ENCODE measurements around the gene SLC25A42.
"Not testable (repeated sequence)": the region's sequence is repeated elsewhere in the genome, so short reads cannot be mapped to it uniquely, and the experiment has no call there.

SLC25A42 gene

DNA sequence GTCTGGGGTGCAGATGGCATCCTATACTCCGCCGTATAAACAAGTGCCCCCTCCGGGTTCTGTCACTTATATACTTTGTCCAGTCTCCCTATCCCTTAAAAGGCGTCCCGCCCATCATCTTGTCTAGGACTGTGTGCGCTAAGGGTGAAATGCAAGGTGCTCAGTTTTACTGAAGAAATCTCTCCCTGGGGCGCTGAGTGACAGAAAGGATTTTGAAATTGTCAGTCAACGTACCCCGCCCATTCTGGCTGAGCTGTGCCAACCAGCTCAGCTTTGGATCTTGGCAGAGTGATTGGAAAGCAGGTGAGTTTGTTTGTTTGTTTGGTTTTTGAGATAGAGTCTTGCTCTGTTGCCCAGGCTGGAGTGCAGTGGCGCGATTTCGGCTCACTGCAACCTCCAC is 78.6 kb downstream of the SLC25A42 start:
- peak in 1 of 2 experiments; percentile 15 for DNase-seq (ENCODE audit: low read depth in 1 of 2, low spot score in 1 of 2)
- in situ Hi-C loops (cut with HindIII; ENCODE audit: low pct_unique_long_range_greater_than_20kb, low sequenced_read_pairs) = no loop called here
- no peak for TF ChIP-seq JUND (IDR thresholded peaks at IDR 0.05; ENCODE audit: low read depth)

DNA sequence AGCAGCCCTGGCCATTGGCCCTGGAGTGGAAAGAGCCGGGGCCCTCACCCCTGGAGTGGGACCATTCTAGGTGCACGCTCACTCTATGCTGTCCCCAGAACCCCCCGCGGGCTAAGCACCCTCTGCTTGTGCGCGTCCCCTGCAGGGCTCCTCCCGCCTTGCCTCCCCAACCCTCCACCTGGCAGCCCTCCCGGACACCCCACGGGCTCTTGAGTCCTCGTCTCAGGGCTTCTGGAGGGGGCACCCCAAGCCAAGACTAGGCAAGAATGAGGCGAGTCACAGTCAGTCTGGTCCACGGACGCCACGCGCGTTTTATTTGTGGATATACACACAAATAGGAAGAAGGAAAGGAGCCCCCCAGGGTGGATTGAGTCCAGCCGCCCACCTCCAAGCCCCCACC is 81.5 kb downstream of the SLC25A42 start:
- TF ChIP-seq JUND (IDR thresholded peaks at IDR 0.05; ENCODE audit: low read depth) = no peak
- no peak for DNase-seq (ENCODE audit: low read depth in 1 of 2, low spot score in 1 of 2)
- in situ Hi-C loops (cut with HindIII; ENCODE audit: low pct_unique_long_range_greater_than_20kb, low sequenced_read_pairs) = no loop called here

DNA sequence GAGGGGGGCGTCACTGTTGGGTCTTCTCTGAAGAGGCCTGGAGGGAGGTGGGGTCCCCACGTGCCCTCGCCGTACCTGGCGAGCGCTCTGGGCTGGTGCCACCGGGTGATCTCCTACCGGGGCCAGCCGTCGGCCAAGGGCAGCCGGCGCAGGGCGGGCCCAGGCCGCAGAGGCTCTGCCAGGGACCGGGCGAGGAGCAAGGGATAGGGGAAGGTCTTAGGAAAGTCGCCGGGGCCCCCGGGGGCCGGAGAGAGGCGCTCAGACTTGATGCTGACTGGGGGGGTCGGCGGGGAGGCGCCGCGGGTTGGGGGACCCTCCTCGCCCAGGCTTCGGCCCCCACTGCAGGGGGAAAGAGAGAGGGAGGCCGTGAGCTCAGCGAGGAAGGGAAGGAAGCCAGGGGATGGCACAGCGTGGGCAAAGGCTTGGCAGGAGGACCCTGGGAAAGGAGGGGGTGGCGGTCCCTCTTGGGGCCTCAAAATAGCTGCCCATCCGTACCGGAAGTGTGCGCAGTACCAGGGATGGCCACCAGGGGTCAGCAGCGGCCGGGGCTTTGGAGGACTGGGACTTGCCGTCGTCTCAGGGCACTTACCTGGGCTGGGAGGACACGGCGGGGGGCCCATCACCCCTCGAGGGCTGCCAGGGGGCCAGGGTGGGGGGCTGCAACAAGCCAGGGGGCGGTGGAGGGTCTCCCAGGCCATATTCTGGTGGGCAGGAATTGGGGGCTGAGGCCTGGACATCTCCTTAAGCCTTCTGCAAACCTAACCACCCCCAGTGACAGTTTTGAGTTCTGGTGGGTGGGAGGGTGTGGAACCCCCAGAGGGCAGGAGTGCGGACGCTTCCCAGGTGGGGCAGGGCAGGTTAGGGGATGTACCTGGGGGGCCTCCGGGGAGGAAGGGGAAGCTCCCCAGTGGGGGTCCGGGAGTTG is 82.2 kb downstream of the SLC25A42 start:
- in situ Hi-C loops (cut with HindIII; ENCODE audit: low pct_unique_long_range_greater_than_20kb, low sequenced_read_pairs) = no loop called here
- peak; percentile 64 to 71 for DNase-seq (ENCODE audit: low read depth in 1 of 2, low spot score in 1 of 2)
- no peak for TF ChIP-seq JUND (IDR thresholded peaks at IDR 0.05; ENCODE audit: low read depth)

DNA sequence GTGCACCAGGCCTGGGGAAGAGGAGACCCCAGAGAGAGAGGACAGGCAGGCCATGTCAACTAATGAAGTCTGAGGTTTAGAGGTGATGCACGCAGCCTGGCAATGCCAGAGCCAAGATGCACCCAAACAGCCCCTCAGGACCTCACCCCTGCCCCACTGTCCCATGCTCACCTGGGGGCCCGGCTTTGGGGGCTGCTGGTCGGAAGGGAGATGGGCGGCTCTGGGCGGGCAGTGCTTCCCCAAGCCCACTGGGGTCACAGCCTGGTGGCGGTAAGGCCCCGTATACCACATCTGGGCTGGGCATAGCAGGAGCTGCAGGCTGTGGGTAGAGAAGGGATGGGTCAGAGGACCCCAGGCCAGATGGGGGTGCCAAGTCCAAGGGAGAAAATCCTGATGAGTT is 83.1 kb downstream of the SLC25A42 start:
- in situ Hi-C loops (cut with HindIII; ENCODE audit: low pct_unique_long_range_greater_than_20kb, low sequenced_read_pairs) = no loop called here
- DNase-seq (ENCODE audit: low read depth in 1 of 2, low spot score in 1 of 2) = no peak
- no peak for TF ChIP-seq JUND (IDR thresholded peaks at IDR 0.05; ENCODE audit: low read depth)

DNA sequence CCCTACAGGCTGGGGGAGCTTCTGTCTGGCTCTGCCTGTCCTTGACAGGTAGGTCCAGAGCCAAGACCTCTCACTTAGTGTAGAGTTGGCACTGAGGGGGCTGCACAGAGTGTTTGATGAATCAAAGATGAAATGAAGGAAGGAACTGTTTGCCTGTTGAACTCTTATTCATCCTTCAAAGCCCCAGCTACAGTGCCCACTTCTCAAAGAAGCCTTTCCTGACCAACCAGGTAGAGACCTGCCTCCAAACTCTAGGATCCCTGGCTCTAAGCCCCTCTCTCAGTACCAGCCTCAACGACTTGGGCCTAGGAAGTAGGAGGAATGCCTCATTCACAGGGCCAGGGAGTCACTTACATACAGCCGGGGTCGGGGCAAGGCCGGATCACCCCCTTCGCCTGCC is 83.5 kb downstream of the SLC25A42 start:
- in situ Hi-C loops (cut with HindIII; ENCODE audit: low pct_unique_long_range_greater_than_20kb, low sequenced_read_pairs) = no loop called here
- TF ChIP-seq JUND (IDR thresholded peaks at IDR 0.05; ENCODE audit: low read depth) = no peak
- no peak for DNase-seq (ENCODE audit: low read depth in 1 of 2, low spot score in 1 of 2)

DNA sequence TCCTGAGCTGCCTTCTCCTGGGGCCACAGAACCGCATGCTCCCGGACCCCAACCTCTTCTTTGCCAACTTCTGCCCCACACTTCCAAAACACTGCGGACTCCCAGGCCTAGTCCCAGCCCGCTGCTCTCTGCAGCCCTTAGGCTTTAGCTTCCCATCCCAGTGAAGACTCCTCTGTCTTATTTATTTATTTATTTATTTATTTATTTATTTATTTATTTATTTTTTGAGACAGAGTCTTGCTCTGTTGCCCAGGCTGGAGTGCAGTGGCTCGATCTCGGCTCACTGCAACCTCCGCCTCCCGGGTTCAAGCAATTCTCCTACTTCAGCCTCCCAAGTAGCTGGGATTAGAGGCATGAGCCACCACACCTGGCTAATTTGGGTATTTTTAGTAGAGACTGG is 84.7 kb downstream of the SLC25A42 start:
- DNase-seq (ENCODE audit: low read depth in 1 of 2, low spot score in 1 of 2); in situ Hi-C loops (cut with HindIII; ENCODE audit: low pct_unique_long_range_greater_than_20kb, low sequenced_read_pairs): not testable (repeated sequence)

DNA sequence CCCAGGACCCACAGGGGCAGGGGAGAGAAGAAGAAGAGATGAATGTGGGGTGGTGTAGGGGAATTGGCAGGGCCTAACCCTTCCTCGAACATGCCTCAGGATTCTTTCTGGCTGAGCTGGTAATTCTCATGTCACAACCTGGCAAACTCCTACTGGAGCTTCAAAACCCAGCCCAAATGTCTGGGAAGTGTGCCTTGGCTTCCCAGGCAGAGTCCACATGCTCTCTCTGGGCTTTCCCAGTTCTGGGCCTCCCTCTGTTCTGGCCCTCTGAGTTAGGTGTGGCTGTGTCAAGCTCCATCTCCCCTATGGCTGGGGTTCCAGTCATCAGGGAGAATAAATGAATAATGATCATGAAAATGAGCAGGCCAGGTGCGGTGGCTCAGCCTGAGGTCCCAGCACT is 85.6 kb downstream of the SLC25A42 start:
- in situ Hi-C loops (cut with HindIII; ENCODE audit: low pct_unique_long_range_greater_than_20kb, low sequenced_read_pairs) = no loop called here
- TF ChIP-seq JUND (IDR thresholded peaks at IDR 0.05; ENCODE audit: low read depth) = no peak
- no peak for DNase-seq (ENCODE audit: low read depth in 1 of 2, low spot score in 1 of 2)

DNA sequence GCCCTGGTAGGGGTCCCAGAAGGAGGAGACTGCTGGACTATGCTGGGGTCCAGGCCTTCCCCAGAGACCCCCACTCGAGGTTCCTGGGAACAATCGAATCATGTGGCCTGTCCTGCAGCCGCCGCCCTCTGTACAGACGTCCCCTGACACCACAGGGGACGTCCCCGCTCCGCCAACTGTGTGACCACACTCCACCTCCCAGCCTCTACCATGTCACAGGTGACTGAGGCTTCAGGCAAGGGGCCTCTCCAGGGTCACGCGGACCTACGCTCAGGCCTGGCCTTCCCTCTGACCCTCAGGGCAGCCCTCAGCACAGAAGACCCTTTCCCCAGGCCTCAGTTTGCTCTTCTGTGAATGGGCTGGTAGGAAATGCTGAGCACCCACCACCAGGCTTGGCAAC is 87.6 kb downstream of the SLC25A42 start:
- DNase-seq (ENCODE audit: low read depth in 1 of 2, low spot score in 1 of 2) = no peak

DNA sequence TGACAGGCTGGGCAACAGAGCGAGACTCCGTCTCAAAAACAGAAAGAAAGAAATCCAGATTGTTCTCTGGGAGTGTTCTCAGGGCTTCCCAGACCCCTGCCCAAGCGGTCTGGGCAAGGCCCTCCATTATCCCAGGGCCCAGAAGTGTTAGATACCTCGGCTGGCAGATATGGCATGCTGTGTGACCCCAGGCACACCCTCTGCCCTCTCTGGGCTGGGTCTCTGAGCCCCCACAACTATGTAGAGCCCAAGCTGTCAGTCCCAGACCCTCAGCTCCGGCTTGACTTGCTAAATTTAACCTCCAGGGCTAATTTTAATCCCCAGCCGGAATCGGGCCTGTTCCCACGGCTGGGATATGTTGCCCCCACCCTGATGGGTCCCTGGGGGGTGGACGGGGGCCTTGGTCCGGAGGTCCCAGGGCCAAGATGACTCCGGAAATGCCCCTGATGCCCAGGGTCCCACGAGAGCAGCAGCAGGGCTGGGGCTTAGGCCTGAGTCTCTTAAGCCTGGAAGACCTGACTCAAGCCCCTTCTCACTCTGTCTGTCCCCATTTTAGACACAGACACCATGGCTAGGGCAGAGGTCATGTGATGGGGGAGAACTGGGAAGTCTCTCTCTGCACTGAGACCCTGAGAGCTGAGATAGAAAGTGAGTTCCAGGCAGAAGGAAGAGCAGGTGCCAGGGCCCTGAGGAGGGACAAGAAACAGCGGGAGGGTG is 89.0 kb downstream of the SLC25A42 start:
- TF ChIP-seq JUND (IDR thresholded peaks at IDR 0.05; ENCODE audit: low read depth) = no peak
- in situ Hi-C loops (cut with HindIII; ENCODE audit: low pct_unique_long_range_greater_than_20kb, low sequenced_read_pairs) = no loop called here
- no peak for DNase-seq (ENCODE audit: low read depth in 1 of 2, low spot score in 1 of 2)

More for the DNA sequence above, 87.6 kb downstream of the SLC25A42 start:
- in situ Hi-C loops (cut with HindIII; ENCODE audit: low pct_unique_long_range_greater_than_20kb, low sequenced_read_pairs) = no loop called here
- TF ChIP-seq JUND (IDR thresholded peaks at IDR 0.05; ENCODE audit: low read depth) = no peak

DNA sequence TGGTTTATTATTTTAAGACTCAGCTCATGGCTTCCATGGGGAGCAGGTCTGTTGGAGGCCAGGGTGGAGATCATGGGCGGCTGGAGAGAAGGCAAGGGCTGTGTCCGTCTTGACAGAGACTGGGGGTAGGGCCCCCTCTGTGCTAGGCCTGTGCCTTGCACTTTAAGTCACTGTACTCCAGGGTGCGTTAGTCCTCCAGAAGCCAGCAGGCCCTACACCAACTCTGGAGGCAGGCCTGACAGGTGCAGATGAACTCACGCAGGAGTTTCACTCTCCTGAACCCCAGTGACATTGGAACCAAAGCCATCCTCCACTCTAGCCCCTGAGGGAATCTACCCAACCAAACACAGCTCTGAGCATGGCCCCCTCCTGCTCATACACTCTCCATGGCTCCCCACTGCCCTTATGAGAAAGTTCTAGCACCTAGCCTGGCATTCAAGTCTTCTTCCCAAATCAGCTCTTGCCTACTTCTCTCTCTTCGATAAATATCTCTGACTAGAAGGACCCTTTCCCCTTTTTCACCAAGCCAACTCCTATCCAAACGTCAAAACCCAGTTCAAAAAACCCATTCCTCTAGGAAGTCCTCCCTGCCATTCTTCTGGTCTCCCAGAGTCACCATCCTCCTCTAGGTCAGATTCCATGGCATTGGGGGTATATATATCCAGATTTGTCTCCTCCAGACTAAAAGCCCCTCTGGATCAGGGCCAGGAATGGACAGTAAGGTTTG is 91.1 kb downstream of the SLC25A42 start:
- no peak for TF ChIP-seq JUND (IDR thresholded peaks at IDR 0.05; ENCODE audit: low read depth)
- in situ Hi-C loops (cut with HindIII; ENCODE audit: low pct_unique_long_range_greater_than_20kb, low sequenced_read_pairs) = no loop called here
- DNase-seq (ENCODE audit: low read depth in 1 of 2, low spot score in 1 of 2) = no peak

DNA sequence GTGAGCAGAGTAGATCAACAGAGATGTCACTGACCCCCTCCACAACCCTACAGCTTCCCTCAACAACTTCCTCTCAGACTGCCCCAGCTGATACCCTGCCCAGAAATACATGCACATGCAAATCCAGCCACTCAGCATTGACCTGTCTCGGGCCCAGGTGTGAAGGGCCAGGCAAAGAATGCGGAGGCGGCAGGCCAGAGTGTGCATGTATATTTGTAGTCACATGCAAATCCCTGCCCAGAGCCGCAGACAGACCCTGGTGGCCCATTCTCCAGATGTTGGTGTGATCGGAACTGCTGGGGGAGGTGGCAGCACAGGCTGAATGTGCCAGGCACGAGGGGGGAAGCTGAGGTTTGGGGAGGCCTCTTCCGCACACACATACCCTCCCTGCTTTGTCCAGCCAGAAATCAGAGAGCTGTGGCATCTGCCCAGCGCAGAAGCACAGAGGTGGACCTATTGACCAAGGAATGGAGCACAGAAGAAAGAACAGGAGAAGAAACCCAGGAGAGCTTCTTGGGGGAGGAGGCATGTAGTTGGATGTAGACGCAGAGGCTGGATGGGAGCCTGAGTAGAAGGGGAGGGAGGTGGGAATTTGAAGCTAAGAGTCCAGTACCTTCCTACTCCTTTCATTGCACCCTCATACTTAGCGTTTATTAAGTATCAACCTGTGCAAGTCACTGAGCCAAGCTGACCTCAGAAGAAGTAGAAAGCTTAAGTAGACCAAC is 91.9 kb downstream of the SLC25A42 start:
- no peak for TF ChIP-seq JUND (IDR thresholded peaks at IDR 0.05; ENCODE audit: low read depth)
- no peak for DNase-seq (ENCODE audit: low read depth in 1 of 2, low spot score in 1 of 2)
- in situ Hi-C loops (cut with HindIII; ENCODE audit: low pct_unique_long_range_greater_than_20kb, low sequenced_read_pairs) = no loop called here

DNA sequence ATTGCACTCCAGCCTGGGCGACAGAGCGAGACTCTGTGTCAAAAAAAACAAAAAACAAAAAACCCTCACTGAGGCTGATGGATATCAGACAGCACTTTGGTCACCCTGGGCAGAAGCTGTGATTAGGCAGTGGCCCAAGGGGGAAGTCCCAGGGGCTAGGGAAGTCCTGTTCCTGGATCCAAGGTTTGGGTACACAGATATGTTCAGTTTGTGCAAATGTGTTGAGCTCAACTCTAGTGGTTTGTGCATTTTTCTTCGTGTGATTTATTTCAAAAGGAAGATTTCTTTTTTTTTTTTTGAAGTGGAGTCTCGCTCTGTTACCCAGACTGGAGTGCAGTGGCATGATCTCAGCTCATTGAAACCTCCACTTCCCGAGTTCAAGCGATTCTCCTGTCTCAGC is 94.0 kb downstream of the SLC25A42 start:
- no peak for TF ChIP-seq JUND (IDR thresholded peaks at IDR 0.05; ENCODE audit: low read depth)
- no peak for DNase-seq (ENCODE audit: low read depth in 1 of 2, low spot score in 1 of 2)
- in situ Hi-C loops (cut with HindIII; ENCODE audit: low pct_unique_long_range_greater_than_20kb, low sequenced_read_pairs) = no loop called here

Data from T47D (cell line).